Measurements from ENCODE around the gene KIAA1143. TPM values are rescaled to one million over a fixed set of nuclear protein-coding genes. Genes with fewer than 3 reads are reported as not detected.

Gene KIAA1143
- total and polyA plus RNA-seq, 2 of the 13 experiments (the other 11 are each of a cell fraction or from before 2014, with no cell fraction given): 9.9 to 27.2 TPM

GRCh38 chr3:44761424-44762169, at the start of gene KIAA1143, which contains the start of gene KIF15 (continued):
- TF ChIP-seq ZIK1 (CRISPR knock-in tag; IDR thresholded peaks at IDR 0.05; ENCODE audit: borderline replicate concordance, low read depth) (no peak), SMARCE1 (IDR thresholded peaks at IDR 0.05; ENCODE audit: borderline replicate concordance) (no peak), GRHL1 (CRISPR knock-in tag; conservative IDR thresholded peaks at IDR 0.05) (no peak), SOX6 (IDR thresholded peaks at IDR 0.05) (no peak), SOX6 (CRISPR knock-in tag; IDR thresholded peaks at IDR 0.05) (peak; percentile 67), PHF5A (CRISPR knock-in tag; IDR thresholded peaks at IDR 0.05; ENCODE audit: low read depth, unreplicated experiment) (no peak), ADNP (CRISPR knock-in tag; IDR thresholded peaks at IDR 0.05) (no peak), CENPT (CRISPR knock-in tag; IDR thresholded peaks at IDR 0.05; ENCODE audit: low read depth) (peak; percentile 93; the same call in 1 of the 2 replicates), ZNF737 (CRISPR knock-in tag; IDR thresholded peaks at IDR 0.05; ENCODE audit: borderline replicate concordance) (no peak), MEIS1 (CRISPR knock-in tag; IDR thresholded peaks at IDR 0.05; ENCODE audit: borderline replicate concordance) (peak; percentile 47; the same call in 1 of the 2 replicates), KMT2B (CRISPR knock-in tag; IDR thresholded peaks at IDR 0.05) (peak; percentile 99), ZNF260 (CRISPR knock-in tag; IDR thresholded peaks at IDR 0.05; ENCODE audit: borderline replicate concordance, low read depth) (no peak), SUZ12 (IDR thresholded peaks at IDR 0.05; ENCODE audit: low read depth, low read length) (no peak), ZNF460 (CRISPR knock-in tag; IDR thresholded peaks at IDR 0.05; ENCODE audit: borderline replicate concordance) (no peak; the same call in 1 of the 2 replicates), ZNF816 (CRISPR knock-in tag; IDR thresholded peaks at IDR 0.05; ENCODE audit: borderline replicate concordance) (peak; percentile 66; the same call in 1 of the 2 replicates), AGO1 (IDR thresholded peaks at IDR 0.05; ENCODE audit: low read depth, low read length, poor library complexity, severe bottlenecking) (no peak), ZZZ3 (CRISPR knock-in tag; IDR thresholded peaks at IDR 0.05; ENCODE audit: borderline replicate concordance) (peak; percentile 27; the same call in 1 of the 2 replicates), ZFP41 (CRISPR knock-in tag; IDR thresholded peaks at IDR 0.05; ENCODE audit: borderline replicate concordance) (0 out of 2 replicates have a peak, but pooled peaks have one; percentile 61), NR1H2 (CRISPR knock-in tag; IDR thresholded peaks at IDR 0.05; ENCODE audit: borderline replicate concordance, low read depth) (peak; percentile 35; the same call in 1 of the 2 replicates), ARNT2 (CRISPR knock-in tag; IDR thresholded peaks at IDR 0.05; ENCODE audit: low read depth) (peak; percentile 97), ZNF740 (CRISPR knock-in tag; IDR thresholded peaks at IDR 0.05) (0 out of 2 replicates have a peak, but pooled peaks have one; percentile 42), STAT5B (CRISPR knock-in tag; IDR thresholded peaks at IDR 0.05) (no peak), ZNF333 (CRISPR knock-in tag; IDR thresholded peaks at IDR 0.05; ENCODE audit: borderline replicate concordance) (0 out of 2 replicates have a peak, but pooled peaks have one; percentile 26), ZNF7 (CRISPR knock-in tag; IDR thresholded peaks at IDR 0.05) (no peak), STAG1 (CRISPR knock-in tag; IDR thresholded peaks at IDR 0.05) (no peak; the same call in 1 of the 2 replicates), ARHGAP35 (CRISPR knock-in tag; IDR thresholded peaks at IDR 0.05; ENCODE audit: borderline replicate concordance) (peak; percentile 79; the same call in 1 of the 2 replicates), AKAP8 (CRISPR knock-in tag; IDR thresholded peaks at IDR 0.05) (peak; percentile 65; the same call in 1 of the 2 replicates), ZNF747 (CRISPR knock-in tag; IDR thresholded peaks at IDR 0.05; ENCODE audit: borderline replicate concordance) (peak; percentile 71; the same call in 1 of the 2 replicates), MAFF (IDR thresholded peaks at IDR 0.05; ENCODE audit: low read depth, low read length) (no peak), ZNF768 (CRISPR knock-in tag; IDR thresholded peaks at IDR 0.05) (peak; percentile 68; the same call in 1 of the 2 replicates)

Data from HepG2 (cell line).